Urothelium cell line (cell line): ENCODE data around the gene DGKE.

Experiments
- DNase-seq: peaks from one replicate; pipeline ENCODE4 v3.0.0; 2011; ENCODE audit warnings: low spot score, mixed read lengths
- FAIRE-seq: peaks from 2 replicates; lab custom pipeline; 2011; peaks lifted over from hg19 to GRCh38; lab: Jason Lieb, UNC

Gene DGKE

DNA sequence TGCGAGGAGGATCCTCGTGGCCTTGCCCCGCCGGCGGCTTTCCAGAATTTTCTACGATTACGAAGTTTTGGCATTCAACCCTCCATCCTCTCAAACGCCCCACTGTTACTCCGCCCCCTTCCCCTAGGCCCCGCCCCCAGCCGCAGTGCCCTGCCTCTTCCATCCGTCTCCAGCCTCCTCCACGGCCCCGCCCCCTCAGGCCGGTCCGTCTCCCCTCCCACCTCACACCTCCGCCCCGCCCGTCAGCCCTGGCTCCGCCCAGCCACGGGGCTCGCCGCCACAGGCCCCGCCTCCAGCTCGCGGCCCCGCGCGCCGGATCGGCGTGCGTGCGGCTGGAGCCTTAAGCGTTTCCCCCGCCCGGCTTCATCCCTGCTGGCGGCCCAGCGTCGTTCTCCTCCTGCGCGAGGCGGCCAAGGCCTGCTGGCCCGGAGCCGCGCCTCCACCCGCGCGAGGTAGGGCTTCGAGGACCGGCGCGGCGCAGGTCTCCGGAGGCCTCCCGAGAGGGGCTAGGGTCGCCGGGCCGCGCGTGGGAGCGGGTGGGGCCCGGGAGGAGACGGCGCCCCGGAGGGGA, at the start of gene DGKE, which contains the start of gene C17orf67:
DGKE (plus strand) TSS at position 343 of the 571 bp plus-strand sequence. CDS start 645 bp downstream, outside the sequence.
C17orf67 (minus strand) TSS at position 112 of the 571 bp plus-strand sequence. CDS start 18,110 bp downstream, outside the sequence.
- DNase-seq (peak; percentile 99), FAIRE-seq (peak; percentile 95)

DNA sequence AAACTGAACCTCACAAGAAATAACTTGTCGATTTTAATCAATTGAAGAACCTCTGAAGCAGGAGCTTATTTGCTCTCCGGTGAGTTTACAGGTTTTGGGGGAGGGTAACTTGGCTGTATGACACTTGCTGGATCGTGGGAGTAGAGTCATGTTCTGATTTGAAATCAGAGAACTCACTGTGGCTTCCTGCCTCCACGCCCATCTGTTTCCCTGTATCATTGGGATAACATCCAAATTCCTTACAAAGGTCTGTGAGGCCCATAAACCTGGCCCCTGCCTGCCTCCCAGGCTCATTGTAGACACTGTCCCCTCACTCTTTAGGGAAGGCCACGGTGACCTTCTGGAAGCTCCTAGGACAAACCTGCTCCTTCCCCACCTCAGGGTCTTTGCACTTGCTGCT, 48.5 kb upstream of the DGKE start:
- FAIRE-seq (no peak), DNase-seq (peak; percentile 35)

DNA sequence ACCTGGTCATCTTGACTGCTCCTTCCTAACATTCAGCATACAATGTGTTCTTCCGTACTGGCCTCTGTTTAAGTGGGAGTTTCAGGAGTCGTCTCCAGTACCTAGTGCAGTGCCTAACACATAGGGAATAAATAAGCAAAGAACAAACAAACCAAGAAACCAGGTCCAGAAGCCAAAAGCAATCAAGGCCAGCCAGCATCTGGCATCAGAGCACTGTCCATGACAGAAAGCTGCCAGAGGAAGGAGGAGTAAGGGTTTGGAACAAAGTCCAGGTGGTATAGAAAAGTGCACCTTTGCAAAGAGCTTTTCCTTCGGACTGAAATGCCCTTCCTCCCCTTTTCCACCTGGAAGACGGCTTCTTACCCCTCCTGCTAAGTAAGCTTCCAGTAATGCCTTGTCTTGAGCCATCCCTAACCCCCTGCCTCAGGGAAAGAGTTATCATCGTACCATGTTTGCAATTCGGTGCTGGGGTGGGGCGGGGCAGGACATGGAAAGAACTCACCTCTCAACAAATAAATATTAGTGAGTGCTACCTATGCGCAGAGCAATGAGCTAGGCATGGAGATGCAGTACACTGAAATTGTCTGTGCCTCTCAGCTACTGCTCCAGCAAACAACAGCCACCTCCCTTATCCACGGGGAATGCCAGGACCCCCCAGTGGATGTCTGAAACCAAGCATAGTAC, 47.8 kb upstream of the DGKE start:
- FAIRE-seq (peak; percentile 74), DNase-seq (no peak)

DNA sequence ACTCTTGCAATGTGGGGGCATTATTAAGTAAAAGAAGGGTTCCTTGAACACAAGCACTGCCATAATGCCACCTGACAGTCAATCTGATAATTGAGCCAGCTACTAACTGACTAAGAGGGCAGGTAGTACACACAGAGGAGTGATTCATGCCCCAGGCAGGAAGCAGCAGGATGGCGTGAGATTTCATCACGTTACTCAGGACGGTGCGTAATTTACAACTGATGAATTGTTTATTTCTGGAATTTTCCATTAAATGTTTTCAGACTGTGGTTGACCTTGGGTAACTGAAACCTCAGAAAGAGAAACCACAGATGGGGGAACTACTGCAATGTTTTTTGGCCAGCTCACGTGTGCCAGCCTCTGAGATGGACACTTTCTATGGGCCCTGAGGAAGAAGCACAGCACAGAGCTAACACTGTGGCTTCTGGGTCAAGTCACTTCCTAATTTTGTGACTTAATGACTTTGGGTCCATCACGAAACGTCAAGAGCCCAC, 46.9 kb upstream of the DGKE start:
- DNase-seq: peak; percentile 87
- peak; percentile 55 for FAIRE-seq

DNA sequence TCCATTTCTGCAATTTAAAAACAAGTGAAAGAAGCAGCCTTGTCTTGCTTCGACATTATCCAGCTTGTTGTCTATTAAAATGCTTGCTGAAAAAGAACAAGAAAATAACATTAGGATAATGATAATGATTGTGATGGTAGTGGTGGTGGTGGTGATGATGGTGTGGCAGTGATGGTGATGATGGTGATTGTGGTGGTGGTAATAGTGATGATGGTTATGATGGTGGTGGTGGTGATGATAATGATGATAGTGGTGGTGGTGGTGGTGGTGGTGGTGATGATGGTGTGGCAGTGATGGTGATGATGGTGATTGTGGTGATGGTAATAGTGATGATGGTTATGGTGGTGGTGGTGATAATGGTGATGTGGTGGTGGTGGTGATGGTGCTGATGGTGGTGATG, 41.7 kb upstream of the DGKE start:
- DNase-seq: no peak
- peak; percentile 97 for FAIRE-seq

DNA sequence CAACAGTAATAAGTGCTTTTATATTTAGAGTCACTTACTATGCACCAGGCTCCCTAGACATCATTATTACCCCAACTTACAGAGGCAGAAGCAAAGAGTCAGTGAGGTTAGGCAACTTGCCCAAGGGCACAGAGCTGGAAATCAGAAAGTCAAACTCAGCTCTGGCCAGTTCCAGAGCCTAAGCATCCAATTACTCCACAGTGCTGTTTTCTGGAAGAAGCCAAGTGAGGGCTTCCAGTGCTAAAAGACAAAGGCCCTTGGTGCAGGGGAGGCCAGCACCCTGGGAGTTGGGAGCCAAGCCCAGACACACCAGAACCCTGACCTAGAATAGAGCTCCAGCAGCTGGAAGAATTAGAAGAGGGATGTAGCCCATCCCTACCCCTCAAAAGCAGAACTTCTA, 40.4 kb upstream of the DGKE start:
- DNase-seq (no peak), FAIRE-seq (no peak)

DNA sequence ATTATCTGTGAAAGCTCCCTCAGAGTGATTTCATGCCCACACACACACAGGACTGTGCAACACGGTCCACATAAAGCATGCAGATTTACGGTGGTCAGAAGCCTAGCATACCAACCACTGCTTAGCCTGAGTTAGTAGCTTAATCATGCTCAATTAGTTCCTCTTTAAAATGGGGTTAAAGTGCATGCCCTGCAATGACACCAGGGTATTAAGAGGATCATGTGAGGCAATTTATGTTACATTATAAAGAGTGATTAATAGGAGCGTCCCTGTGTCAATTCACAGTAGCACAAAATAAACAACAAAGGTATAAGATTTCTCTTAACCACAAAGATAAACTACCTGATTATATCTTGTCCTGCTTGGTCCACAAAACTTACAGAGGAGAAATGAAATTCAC, 40.0 kb upstream of the DGKE start:
- no peak for DNase-seq
- FAIRE-seq: no peak

DNA sequence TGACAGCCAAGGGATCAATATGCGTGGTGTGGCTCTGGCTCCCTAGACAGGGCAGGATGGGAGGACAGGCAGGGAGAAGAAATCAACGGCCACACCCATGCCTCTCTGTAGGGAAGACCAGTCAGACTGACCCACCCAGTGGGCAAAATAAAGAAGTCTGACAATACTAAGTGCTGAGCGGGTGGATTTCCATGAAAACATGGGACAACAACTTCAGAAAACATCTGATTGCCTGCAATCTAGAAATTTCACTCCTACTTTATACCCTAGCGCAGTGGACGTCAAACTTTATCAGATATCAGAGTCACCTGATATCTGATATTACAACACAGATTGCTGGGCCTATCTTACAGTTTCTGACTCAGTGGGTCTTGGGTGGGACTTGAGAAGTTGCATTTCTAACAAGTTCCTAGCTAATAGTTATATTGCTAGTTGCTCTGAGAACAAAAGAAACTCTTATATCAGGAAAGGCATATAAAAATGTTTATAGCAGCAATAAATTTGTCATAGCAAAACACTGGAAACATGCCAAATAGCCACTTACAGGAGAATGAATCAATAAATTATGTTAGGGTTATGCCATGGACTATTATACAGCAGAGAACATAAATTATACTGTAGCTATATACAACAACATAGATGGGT, 38.6 kb upstream of the DGKE start:
- FAIRE-seq: no peak
- no peak for DNase-seq

DNA sequence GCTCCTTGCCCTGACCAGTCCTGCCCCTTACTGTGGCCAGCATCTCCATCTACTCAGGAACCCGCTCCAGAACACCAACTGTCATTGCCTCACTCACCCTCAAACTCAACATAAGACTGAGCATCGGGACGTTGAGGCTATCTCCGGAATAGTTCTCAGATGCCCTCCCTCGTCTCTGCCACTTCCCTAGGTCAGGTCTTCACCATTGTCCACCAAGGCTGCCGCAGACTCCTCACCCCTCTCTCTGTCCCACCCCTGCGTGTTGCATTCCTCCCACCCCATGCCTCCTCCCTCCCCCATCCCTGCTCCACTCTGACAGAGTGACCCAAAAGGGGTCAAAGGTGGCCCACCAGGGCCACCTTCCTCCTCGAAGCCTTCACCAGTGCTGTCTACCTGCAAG, 37.4 kb upstream of the DGKE start:
- no peak for DNase-seq
- FAIRE-seq: no peak

DNA sequence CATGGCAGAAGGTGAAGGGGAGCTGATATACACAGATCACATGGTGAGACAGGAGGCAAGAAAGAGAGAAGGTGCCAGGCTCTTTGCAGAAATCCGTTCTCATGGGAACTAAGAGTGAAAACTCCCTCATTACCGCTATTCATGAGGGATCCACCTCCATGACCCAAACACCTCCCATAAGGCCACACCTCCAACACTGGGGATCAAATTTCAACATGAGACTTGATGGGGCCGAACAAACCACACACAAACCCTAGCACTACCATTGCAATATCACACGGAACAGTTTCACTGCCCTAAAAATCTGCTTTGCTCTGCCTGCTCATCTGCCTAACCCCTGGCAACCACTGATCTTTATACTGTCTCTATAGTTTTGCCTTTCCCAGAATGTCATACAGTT, 35.0 kb upstream of the DGKE start:
- DNase-seq (no peak), FAIRE-seq (no peak)

DNA sequence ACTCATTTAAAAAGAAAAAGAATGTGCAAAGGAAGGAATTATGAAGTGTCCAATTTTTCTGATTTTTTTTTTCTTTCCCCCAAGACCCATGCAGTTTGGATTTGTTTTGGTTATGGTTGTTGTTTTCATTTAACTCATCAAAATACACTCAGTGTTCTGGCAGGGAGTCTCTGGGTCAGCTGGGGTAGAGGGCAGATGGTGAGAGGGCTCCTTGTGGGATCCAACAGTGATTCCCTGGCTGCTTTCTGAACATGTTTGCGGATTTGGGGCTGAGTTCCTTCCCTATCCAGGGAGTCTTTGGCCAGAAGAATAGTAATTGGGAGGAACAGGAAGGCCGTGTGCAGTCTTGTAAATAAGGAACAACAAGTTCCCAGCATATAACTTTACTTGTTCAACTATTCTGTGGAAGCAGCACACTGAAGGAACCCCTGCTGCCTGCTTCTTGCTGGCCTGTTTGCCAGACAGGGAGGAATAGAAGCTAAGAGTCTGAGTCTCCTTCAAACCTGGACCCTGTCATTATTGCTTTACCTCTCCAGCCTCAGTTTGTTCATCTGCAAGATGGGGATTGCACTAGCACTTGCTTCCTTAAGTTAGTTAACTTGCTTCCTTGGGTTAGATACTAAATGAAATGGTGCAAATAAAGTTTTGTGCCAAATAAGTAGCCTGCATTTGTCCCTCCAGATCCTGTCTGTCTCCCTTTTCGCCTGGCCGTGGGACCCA, 32.3 kb upstream of the DGKE start:
- FAIRE-seq (no peak), DNase-seq (no peak)

DNA sequence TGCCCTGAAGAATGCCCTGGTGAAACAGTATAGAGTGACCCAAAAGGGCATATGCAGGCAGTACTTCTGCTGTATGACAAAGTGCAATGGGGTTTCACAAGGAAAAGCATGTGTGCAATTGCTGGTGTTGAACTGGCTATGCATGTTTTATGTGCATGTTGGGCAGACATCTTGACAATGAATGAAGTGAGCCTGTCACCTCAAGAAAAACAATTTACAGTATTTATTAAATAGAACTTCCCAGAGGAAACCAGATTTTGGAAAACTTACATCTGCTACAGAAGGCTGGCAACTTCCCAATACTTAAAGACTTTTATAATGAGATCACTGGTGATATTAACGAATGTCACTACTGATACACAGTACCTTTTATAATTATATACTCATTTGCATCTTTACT, 30.9 kb upstream of the DGKE start:
- FAIRE-seq (no peak), DNase-seq (no peak)

DNA sequence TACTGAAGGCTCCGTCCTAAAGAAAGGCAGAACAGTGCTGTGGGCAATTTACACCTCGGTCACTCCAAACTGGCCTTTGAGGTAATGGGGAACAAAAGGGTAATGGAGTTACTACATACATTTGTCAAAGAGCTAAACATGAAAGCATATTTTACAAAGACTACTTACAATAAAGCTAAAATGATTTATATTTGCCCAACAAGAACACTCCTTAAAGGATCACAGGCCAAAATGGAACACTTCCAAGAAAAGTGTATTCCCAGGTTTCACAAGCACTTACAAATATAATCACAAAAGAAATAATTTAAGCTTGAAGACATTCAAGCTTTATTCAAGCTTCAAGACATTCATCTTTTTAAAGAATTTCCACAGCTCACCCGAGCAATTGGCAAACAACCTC, 29.5 kb upstream of the DGKE start:
- FAIRE-seq: no peak
- DNase-seq: no peak

DNA sequence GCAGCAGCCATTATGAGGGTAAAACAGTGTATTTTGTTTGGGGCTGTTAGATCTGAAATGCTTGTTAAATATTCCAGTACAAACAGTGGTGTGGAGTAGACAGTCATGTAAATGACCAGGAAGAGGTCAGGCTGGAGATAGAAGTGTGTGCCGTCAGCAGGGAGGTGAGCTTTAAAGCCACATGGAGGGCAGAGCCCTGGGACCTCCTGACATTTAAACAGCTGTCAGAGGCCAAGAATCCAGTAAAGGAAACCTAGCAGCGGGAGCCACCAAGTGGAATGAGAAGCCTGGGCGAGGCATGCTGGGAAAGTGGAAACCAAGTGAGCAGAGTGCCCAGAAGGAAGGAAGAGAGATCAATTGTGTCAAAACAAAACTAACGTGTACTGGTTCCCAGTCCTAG, 27.0 kb upstream of the DGKE start:
- DNase-seq (no peak), FAIRE-seq (no peak)

DNA sequence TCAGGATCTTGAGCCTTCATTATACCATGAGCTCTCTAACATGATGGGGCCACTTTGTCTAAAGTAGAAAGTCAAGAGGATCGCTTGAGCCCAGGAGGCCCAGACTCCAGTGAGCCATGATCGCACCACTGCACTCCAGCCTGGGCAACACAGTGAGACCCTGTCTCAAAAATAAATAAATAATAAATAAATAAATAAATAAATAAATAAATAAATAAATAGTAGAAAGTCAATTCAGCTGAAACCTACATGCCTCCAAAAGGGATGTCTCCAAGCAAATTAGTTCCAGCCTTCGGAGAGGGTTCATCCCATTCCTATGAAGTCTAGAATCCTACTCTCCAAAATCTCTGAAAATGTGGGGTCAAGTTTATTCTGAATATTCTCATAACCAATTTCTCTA, 26.2 kb upstream of the DGKE start:
- DNase-seq: no peak
- no peak for FAIRE-seq

DNA sequence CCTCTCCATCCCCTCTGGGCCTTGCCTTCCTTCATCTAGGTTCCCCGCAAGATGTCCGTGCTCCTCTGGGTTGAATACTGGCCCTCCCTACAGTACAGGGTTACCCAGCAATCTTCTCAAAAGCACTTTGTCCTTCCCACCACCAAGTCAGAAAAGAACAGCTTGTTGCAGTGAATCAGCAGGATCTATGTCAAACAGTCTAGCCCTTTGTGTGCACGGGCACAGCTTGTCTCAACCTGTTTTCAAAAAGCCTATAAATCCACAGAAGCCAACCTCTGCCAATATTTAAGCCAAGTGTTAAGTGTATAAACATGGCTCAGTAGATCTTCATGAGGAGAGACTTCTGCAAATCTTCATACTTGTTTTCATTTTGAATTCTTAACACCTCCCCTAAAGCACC, 25.4 kb upstream of the DGKE start:
- no peak for FAIRE-seq

DNA sequence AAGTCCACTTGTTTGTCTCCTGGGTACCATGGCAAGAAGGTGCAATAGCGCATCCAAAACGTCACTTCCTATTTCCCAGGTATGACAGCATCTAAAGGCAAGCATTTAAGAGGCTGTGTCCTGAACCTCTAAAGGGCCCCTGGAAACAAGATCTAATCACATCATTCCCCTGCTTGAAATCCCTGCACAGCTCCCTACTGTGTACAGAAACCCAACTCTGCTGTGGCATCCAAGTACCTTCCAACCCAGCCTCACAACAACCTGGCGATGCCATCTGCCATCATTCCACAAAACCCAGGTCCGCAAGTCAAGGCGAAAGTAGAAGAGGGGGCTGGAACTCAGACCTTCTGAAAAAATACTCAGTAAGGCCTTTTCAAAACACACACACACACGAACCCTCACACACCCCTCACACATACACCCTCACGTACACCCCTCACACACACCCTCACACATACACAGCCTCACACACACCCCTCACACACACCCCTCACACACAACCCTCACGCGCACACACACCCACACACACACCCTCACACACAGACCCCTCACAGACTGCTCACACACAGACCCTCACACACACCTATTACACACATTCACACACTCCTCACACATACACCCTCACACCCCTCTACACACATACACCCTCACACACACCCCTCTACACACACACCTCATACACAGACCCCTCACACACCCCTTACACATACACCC, 24.7 kb upstream of the DGKE start:
- DNase-seq (no peak), FAIRE-seq (no peak)

More for the DNA sequence above, 25.4 kb upstream of the DGKE start:
- DNase-seq: no peak

DNA sequence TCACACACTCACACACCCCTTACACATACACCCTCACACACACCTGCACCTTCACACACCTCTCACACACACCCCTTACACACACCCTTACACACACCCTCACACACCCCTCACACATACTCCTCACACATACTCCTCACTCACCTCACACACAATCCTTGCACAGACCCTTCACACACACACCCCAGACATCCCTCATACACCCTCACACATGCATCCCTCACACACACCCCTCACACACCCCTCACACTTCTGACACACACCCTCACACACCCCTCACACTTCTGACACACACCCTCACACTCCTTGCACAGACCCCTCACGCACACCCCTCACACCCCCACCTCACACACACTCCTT, 24.2 kb upstream of the DGKE start:
- FAIRE-seq: peak; percentile 95
- DNase-seq: no peak

DNA sequence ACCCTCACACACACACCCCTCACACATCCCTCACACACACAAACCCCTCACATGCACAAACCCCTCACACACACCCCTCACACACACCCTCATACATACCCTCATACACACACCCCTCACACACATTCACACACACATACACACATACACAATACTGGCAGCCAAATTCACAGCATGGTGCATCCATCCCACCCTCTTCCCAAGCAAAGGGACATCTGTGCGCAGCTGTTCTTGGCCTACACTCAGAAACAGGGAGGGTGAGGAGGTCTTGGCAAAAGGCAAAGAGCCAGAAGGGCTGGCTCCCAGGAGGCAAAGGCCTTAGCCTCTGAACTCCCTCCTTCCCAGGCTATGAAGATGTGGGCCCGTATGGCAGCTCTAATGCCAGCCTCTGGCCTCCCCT, 23.6 kb upstream of the DGKE start:
- DNase-seq (no peak), FAIRE-seq (no peak)

DNA sequence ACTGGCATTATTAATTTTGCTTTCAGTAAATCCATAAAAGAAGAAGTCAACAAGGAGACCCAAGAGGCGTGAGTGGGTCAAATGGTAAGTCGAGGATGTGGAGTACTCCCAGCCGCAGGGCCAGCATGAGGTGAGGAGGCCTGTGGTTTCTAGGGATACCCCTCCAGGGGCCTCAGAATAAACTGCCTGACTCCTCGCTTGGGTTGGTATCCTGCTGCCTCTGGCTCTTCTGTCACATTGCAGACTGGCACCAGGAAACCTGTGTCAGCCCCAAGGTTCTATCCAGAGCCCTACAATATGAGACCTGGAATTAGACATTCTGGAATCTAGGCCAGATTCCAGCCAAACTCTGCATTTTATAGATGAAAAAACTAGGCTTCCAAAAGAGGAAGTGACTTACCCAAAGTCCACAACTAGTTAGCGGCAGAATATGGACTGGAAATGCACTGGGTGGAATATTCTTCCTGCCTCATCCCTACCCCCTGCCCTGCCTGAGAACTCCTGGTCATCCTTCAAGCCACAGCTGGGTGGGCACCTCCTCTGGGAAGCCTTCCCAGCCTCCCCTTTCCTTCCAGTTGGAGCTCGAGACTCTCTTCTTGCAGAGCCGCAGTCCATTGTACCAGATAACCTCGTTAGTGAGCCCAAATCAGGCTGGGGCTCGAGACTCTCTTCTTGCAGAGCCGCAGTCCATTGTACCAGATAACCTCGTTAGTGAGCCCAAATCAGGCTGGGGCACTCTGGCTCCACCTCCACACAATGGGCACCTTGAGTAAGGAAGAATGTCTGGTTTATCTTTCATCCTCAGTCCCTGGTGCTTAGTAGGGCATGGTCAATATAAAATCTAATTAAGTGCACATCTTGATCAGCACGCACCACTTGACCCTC, 22.8 kb upstream of the DGKE start:
- FAIRE-seq: no peak

More for the DNA sequence above, 22.8 kb upstream of the DGKE start:
- DNase-seq: no peak
